GM12891 (cell line): ENCODE results near the gene C17orf100.
"Not testable (repeated sequence)": the region's sequence is repeated elsewhere in the genome, so short reads cannot be mapped to it uniquely, and the experiment has no call there.

Experiments used
- DNase-seq: peaks from one replicate; pipeline ENCODE4 v3.0.0; 2011; ENCODE audit warnings: low spot score; ENCODE audit not compliant: insufficient read length
- FAIRE-seq: peaks from 2 replicates; lab custom pipeline; 2011; peaks lifted over from hg19 to GRCh38; lab: Jason Lieb, UNC
- PAX5 ChIP-seq: IDR thresholded peaks from 2 replicates; pipeline ENCODE4 v1.6.1; 2011; ENCODE audit warnings: low read length, moderate library complexity, mild to moderate bottlenecking; ENCODE audit not compliant: insufficient read depth, severe bottlenecking
- POLR2A ChIP-seq: IDR thresholded peaks from 2 replicates; pipeline ENCODE4 v1.6.1; 2011; ENCODE audit warnings: low read depth, low read length, control low read depth
- POLR2AphosphoS5 ChIP-seq: IDR thresholded peaks from 2 replicates; pipeline ENCODE4 v1.6.1; 2011; ENCODE audit warnings: low read depth, low read length, control low read depth
- POU2F2 ChIP-seq: IDR thresholded peaks from 2 replicates; pipeline ENCODE4 v1.6.1; 2011; ENCODE audit warnings: low read depth, mild to moderate bottlenecking, control low read depth, low read length, moderate library complexity
- SPI1 ChIP-seq: IDR thresholded peaks from 2 replicates; pipeline ENCODE4 v1.6.1; 2011; ENCODE audit warnings: low read depth, low read length, control low read depth
- TAF1 ChIP-seq: IDR thresholded peaks from 2 replicates; pipeline ENCODE4 v1.6.1; 2011; ENCODE audit warnings: low read depth, low read length, control low read depth

C17orf100 gene

GRCh38 chr17:6684881-6685767 is 33.6 kb downstream of the C17orf100 start:
- FAIRE-seq, result no peak
- no peak for TF ChIP-seq POLR2A
- TF ChIP-seq POLR2AphosphoS5, result no peak
- no peak for TF ChIP-seq TAF1
- no peak for TF ChIP-seq SPI1
- TF ChIP-seq POU2F2, result no peak
- no peak for TF ChIP-seq PAX5
- no peak for DNase-seq

DNA sequence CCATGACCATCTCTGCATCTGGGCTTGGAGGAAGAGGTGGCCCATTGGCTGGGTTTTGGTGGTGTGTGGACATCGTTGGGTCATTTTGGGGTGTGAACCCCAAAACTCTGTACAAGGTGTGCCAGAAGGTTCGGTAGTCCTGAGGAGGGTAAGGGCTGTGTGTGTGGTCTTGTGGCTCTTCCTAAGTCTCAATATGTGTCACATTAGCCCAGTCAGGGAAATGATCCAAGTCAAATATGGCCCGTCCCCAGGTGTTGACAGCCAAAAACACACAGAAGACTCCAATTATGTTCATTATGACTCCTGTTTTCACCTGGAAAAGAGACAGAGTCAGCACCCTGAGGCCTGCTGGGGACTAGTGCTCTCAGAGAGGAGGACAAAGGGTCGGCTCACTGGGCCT is 34.5 kb downstream of the C17orf100 start:
- TF ChIP-seq PAX5 (no peak), TAF1 (no peak), POLR2A (no peak), POLR2AphosphoS5 (no peak), POU2F2 (no peak), SPI1 (no peak)
- DNase-seq (no peak), FAIRE-seq (no peak)

DNA sequence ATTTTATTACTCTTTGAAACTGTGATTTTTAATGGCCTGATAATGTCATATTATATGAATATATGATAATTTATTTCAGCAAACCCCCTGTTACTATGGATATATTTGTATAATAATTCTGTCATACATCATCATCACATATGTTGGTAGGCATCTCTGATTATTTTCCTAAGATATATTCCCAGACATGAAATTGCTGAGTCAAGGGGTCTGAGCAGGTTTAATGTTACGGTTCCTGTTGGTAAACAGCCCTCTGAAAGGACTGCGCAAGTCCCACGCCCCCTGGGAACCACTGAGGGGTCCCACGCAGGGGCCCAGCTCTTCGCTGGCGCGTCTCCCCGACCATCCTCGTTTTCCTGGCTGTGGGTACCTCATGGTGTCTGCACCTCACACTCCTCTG is 37.4 kb downstream of the C17orf100 start:
- TF ChIP-seq SPI1 (no peak), POLR2A (no peak), POLR2AphosphoS5 (no peak), POU2F2 (no peak), PAX5 (no peak), TAF1 (no peak)
- no peak for FAIRE-seq

DNA sequence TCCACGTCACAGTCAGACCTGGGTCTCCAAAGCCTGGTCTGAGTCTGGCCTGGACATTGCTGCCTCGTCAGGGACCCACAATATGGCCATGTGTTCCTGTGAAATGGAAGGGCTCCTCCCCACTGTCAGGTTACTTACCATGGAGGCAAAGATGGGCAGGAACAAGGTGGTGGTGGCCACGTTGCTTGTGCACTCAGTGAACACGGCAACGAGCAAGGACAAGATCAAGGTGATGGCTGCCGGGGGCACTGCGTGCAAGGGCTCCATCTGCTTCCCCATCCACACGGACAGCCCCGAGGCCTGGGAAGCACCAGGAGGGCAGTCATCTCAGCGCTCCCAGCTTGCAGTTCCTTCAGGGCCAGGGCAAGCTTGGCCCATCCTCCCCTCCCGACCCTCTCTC is 39.1 kb downstream of the C17orf100 start:
- DNase-seq, result no peak
- TF ChIP-seq PAX5 (no peak), POLR2AphosphoS5 (no peak), POLR2A (no peak), SPI1 (no peak), TAF1 (no peak), POU2F2 (no peak)
- no peak for FAIRE-seq

More for the DNA sequence above, 37.4 kb downstream of the C17orf100 start:
- no peak for DNase-seq

DNA sequence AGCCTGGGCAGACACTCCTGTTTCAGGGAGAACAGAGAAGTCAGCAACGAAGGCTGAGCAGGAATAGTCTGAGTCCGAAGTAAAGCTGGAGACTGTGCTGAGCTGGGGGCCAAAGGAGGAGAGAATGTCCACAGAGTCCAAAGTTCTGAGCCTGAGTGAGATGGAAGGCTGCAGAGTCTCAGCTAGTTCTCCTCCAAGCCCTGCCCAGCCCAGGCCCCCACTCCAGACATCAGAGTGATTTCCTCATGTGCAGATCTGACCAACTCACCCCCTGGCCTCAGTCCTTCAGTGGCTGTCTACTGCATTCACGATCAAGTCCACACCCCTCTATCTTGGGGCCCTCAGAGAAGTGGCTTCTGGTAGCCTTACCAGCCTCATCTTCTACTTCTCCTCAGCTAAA is 40.0 kb downstream of the C17orf100 start:
- no peak for FAIRE-seq
- TF ChIP-seq PAX5, result no peak
- no peak for TF ChIP-seq TAF1
- no peak for TF ChIP-seq POU2F2
- TF ChIP-seq POLR2A, result no peak
- no peak for TF ChIP-seq POLR2AphosphoS5
- no peak for TF ChIP-seq SPI1
- DNase-seq, result no peak

GRCh38 chr17:6691958-6692357 is 40.4 kb downstream of the C17orf100 start:
- FAIRE-seq, DNase-seq: not testable (repeated sequence)

GRCh38 chr17:6695051-6695450 is 43.5 kb downstream of the C17orf100 start:
- no peak for FAIRE-seq
- TF ChIP-seq POLR2A (no peak), POLR2AphosphoS5 (no peak), SPI1 (no peak), PAX5 (no peak), POU2F2 (no peak), TAF1 (no peak)

GRCh38 chr17:6695565-6695964 is 44.0 kb downstream of the C17orf100 start:
- DNase-seq, result no peak
- FAIRE-seq, result no peak
- TF ChIP-seq POLR2A (no peak), POU2F2 (no peak), POLR2AphosphoS5 (no peak), TAF1 (no peak), PAX5 (no peak)

More at GRCh38 chr17:6695051-6695450, 43.5 kb downstream of the C17orf100 start:
- DNase-seq, result no peak

DNA sequence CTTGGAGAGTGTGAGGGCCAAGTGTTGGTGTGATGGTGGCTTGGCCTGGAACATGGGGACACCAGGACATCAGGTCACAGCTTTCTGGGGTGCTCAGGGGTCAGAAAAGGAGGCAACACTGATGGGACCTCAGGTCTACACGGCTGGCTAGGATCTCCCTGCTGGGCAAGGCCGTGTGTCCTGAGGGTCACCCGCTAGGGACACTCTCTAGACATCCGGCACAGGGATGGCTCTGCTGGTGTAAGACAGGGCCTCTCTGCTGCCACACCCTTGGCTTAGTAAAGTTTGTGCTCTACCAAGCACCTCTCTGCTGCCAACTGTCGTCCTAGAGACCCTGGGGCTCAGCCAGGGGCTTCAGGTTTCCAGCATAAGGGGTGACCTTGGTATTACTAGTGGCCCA is 45.3 kb downstream of the C17orf100 start:
- no peak for DNase-seq
- no peak for FAIRE-seq
- TF ChIP-seq PAX5 (no peak), POLR2AphosphoS5 (no peak), POU2F2 (no peak), TAF1 (no peak), POLR2A (no peak), SPI1 (no peak)

DNA sequence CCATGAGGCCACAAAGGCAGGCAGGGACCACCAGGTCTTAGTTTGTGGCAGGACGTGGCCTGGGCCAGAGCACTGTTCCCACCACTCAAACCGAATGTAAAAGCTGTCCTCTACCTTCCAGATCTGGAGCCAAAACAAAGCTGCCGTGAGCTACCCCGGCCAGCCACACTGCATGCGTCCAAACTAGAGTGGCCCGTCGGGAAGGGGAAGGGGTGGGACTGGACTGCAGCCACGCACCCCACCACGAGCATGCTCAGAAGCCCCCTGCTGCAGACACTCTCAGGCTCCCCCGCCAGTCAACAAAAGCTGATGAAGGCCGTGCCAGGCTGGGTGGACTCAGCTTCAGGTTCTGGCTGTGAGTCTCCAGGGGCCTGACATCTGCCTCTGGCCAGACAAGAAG is 46.4 kb downstream of the C17orf100 start:
- DNase-seq, result no peak
- TF ChIP-seq POLR2AphosphoS5 (no peak), SPI1 (no peak), PAX5 (no peak), POLR2A (no peak)
- FAIRE-seq, result no peak
